Activated CD8-positive, alpha-beta memory T cell treated with anti-CD3 and anti-CD28 coated beads for 4 hours (primary cell): Measurements from ENCODE around the gene ATG16L2.
A peak's percentile ranks its signal among the peaks of the same experiment; 100 is the strongest.
"Not testable (repeated sequence)": the region's sequence is repeated elsewhere in the genome, so short reads cannot be mapped to it uniquely, and the experiment has no call there.

ENCODE experiments used
- DNase-seq, 2 donors: peaks; one replicate each; pipeline ENCODE4 v3.0.0-alpha.2; 2020; ENCODE audit warnings: low read depth in 2 of 2

Gene ATG16L2

DNA sequence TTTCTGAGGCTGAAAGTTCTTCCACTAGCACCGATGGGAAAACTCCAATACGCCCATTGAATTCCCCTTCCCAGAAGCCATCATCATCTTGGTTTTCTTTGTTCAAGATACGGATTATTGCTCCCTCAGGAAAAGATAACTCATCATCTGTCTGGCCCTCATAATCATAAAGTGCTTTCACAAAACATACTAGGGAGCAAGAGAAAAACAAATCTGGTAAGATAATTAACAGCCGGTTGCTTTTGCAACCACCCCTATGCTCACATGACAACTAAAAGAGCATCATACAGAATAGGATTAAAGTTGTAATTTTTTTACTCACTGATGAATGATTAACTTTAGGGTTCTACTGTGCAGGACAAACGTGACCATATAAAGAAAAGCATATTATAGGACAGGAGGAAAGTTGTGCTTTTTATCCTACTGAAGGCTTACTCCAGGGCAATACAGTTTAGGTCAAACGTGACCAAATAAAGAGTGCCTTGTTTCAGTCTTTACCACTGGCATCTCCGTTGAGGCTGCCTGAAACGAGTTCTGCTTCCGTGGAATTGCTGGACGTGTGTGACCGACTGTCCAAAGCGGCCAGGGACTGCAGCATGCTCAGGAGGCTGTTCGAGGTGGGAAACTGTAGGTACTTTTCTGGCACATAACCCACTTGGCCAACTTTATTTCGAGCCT is 28.6 kb downstream of the ATG16L2 start:
- DNase-seq, result no peak

DNA sequence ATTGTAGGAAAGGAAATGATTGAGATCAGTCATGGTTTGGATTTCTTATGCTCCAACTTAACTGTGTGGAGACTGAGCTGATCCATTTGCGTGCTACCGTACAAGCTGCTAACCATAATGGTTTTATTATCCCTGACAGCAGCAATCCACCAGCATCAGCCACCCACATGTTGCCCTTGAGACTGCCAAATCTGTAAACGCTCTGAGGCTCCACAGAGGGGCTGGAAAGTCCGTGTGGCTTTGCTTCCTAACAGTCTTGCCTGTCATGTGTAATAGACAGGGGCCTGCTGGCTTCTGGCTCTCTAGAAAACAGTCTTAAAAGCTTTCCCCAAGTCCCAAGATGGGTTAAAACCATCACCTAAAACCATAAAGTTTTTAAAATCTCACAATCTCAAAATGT is 30.1 kb downstream of the ATG16L2 start:
- DNase-seq, result no peak

DNA sequence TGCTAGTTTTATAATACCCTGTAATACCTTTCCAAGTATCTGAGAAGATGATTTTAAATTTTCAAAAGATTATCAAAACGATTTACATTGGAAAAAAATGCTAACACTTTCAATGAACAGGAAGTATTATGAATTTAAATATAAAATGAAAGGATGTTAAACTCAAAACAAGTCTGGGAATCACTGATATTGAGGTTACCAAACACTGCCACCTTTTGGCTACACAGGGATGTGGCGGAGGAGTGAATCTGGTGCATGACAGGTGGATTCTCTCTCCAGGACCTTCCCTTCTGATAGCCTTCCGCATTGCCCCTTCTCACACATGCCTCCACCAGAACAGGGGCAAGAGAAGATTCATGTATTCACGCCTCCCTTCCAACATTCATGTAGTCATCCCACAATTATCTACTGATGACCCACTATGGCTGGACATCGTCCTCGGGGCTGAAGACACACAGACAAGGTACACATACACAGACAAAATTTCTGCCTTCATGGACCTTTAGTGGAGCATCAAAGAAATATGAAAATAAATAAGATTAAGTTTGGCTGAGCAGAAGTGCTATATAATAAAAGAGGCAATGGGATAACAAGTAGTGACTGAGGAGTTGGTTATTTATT is 34.7 kb downstream of the ATG16L2 start:
- peak in 1 of 2 donors; percentile 25 for DNase-seq

DNA sequence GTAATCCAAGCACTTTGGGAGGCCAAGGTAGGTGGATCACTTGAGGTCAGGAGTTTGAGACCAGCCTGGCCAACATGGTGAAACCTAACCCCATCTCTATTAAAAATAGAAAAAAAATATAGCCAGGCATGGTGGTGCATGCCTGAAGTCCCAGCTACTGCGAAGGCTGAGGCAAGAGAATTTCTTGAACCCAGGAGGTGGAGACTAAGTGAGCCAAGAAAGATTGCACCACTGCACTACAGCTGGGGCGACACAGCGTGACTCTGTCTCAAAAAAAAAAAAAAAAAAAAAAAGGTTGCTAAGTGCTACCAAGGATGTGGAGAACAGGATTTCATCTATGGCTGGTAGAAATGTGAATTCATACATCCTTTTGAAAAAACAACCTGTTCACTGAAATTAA is 36.6 kb downstream of the ATG16L2 start:
- no peak for DNase-seq

DNA sequence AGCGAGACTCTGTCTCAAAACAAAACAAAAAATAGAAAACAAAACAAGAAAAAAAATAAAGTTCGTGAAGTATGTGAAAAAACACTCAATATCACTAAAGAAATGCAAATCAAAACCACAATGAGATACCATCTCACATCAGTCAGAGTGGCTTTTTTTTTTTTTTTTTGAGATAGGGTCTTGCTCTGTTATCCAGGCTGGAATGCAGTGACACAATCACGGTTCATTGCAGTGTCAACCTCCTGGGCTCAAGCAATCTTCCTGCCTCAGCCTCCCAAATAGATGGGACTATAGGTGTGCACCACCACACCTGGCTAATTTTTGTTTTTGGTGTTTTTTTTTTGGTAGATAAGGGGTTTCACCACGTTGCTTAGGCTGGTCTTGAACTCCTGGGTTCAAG is 37.5 kb downstream of the ATG16L2 start:
- DNase-seq, result no peak

DNA sequence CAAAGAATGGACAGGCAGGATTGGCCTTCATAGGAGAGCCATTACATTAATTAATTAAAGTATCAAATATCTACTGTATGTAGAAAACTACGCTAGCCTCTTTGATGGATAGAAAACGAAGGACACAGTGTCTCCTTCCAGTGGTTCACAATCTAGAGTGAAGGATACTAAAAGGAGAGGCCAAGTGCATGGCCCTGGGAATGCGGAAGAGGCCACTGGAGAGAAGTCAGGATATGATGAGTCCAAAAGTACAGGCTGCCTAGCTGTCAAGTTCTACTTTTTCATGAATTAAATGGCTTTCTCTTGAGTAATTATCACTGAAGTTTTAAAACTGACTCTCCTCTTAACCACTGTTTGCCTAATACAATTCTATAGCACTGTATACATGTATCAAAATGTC is 41.9 kb downstream of the ATG16L2 start:
- no peak for DNase-seq

DNA sequence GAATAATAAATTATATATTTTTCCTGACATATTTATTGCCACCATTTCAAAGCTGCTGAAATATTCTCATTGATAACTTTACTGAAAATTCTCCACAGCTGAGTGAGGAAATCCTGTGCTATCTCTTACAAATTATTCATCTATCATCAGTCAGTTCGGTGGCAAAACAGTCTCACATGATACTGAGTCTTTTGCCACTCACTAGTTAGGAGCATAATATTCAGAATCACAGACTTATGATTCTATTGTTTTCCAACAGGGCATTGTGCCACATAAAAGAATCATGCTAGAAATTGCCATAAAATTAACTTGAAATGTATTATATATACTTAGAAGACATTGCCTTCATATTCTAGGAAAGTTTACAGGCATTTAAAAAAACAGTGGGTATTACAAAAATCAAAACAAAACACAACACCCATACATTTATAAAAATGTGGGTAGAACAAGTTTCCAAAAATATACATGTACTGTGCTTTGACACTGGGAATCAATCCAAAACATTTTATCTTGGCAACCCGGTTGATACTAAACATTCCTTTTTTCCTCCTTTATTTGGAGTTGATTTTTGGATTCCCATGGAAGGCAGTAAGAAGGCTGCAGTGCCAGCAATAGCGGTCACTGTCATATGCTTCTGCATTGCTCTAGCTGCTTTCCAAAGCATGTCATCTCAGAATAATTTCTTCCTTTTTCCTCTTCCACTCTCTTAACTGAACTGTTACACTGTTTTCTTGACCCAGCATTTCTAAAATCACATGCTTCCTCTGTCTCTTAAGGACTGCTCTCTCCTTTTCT is 42.5 kb downstream of the ATG16L2 start:
- no peak for DNase-seq

DNA sequence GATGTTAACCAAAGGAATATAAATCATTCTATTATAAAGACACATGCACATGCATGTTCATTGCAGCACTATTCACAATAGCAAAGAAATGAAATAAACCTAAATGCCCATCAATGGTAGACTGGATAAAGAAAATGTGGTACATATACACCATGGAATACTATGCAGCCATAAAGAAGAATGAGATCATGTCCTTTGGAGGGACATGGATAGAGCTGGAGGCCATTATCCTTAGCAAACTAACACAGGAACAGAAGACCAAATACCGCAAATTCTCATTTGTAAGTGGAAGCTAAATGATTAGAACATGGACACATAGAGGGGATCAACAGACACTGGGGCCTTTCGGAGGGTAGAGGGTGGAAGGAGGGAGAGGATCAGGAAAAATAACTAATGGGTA is 44.1 kb downstream of the ATG16L2 start:
- DNase-seq, result not testable (repeated sequence)

DNA sequence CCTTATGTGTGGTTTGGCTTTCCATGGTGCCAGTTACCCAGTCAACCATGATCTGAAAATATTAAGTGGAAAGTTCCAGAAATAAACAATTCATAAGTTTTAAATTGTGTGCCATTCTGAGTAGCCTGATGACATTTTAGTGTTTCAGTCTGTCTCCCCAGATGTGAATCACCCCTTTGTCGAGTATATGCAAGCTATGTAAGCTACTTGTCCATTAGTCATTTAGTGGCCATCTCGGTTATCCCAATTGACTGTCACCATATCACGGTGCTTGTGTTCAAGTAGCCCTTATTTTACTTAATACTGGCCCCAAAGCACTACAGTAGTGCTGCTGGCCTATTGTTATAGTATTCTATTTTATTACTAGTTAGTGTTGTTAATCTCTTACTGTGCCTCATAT is 44.9 kb downstream of the ATG16L2 start:
- no peak for DNase-seq

DNA sequence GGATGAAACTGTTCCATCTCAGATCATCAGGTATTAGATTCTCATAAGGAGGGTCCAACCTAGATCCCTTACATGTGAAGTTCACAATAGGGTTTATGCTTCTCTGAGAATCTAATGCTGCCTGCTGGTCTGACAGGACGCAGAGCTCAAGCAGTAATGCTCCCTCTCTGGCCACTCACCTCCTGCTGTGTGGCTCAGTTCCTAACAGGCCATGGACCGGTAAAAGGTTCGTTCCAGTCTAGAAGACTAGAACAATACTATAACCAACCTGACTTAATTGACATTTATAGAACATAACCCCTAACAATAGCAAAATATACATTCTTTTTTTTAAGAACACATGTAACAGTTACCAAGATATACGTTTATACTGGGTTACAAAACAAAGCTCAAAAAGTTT is 45.8 kb downstream of the ATG16L2 start:
- DNase-seq, result no peak

DNA sequence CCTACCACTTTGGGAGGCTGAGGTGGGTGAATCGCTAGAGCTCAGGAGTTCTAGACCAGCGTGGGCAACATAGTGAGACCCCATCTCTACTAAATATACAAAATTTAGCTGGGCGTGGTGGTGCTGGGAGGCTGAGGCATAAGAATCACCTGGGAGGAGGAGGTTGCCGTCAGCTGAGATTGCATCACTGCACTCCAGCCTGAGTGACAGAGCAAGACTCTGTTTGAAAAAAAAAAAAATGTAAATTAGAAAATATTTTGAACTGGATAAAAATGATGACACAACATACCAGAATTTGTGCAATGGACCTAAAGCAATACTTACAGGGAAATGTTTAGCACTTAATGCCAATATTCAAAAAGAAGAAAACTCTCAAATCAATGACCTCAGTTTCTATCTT is 46.4 kb downstream of the ATG16L2 start:
- DNase-seq, result no peak

DNA sequence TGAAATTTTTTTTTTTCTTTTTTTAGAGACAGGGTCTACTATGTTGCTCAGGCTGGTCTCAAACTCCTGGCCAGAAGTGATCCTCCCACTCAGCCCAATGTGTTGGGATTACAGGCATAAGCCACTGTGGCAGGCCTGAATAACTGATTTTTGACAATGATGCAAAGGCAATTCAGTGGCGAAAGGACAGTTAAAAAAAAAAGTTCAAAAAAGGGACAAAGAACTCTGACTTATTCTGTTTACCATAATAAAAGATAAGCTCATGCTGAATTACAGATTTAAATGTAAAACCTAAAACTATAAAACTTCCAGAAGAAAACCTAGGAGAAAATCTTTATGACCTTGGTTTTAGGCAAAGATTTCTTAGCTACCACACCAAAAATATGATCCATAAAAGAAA is 48.9 kb downstream of the ATG16L2 start:
- no peak for DNase-seq

DNA sequence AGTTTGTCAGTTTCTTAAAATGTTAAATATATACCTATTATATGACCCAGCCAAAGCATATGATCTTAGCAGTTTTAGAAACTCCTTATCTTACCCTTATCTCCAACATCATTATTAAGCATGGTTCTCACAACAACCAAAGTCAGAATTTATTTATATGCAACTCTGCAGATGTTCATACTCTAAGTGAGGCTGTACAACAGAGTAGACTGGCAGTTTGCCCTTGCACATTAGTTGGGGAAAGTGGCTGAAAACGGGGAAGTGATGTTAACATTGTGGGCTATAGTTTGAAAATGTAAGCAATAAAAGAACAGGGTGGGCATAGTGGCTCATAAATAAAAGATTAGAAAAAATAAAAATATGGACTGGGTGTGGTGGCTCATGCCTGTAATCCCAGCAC is 49.7 kb downstream of the ATG16L2 start:
- no peak for DNase-seq

DNA sequence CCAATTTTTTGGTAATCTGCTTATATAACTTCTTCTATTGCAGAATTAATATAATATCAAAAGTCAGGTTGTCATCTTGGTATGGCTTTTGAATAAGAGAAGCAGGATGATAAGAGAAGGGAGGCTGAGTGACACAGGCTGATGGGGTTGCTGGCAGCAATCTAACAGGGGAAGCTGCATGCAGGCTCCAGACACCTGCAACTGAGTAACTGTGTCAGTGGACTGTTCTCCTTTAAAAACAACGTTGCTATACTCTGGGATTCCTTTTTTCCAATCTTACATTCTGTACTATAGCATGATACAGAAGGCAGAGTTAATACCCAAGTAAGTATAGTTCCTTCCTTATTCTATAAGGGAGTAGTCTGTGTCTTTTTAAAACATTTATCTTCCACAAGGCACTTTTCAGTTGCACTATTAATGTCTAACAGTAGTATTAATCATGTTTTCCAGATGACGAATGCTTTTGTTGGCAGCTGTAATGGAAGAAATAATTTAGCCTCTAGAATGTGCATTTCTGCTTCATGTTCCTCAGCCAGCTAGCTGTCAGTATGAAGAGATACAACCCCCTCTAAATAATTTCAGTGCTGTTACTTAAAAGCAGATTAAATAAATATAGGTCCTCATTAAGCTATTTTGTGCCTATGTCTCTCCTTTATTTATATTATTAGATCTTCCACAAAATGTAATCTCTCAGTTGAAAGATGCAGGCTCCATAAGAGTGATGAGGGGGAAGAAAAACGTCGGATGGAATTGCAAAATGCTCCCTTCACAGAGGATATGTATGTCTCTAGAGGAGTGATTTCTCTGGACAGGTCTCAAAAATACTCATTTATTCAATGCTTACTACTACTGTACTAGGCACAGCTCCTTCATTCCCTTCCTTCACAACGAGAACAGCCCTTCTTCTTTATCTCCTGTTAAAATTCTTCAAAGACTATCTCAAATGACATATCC is 50.8 kb downstream of the ATG16L2 start:
- DNase-seq, result no peak

DNA sequence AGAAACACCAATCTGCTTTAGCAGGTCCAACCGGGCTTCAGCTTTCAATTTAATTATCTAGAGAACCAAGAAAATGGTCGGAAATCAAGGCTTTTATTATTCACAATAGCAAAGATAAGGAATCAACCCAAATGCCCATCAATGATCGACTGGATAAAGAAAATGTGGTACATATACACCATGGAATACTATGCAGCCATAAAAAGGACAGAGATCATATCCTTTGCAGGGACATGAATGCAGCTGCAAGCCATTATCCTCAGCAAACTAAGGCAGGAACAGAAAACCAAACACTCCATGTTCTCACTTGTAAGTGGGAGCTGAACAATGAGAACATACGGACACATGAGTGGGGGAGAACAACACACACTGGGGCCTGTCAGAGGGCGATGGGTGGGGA is 53.8 kb downstream of the ATG16L2 start:
- no peak for DNase-seq

DNA sequence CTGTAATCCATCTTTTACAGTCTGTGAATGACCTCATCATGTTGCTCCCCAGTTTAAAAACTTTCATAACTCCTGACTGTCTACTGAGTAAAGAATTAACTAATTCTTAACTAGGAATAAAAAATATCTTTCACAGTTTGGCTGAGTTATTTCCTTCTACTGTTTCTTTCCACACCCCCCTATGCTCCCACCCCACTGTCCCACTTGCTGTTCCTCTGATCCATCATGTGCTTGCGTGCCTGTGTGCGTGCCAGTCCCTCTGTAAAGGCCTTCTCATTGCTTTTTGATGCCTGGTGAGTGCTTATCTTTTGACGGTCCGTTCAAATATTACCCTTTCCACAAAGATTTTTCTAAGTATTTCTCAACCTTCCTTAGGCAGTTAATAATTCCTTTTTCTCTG is 55.6 kb downstream of the ATG16L2 start:
- no peak for DNase-seq

DNA sequence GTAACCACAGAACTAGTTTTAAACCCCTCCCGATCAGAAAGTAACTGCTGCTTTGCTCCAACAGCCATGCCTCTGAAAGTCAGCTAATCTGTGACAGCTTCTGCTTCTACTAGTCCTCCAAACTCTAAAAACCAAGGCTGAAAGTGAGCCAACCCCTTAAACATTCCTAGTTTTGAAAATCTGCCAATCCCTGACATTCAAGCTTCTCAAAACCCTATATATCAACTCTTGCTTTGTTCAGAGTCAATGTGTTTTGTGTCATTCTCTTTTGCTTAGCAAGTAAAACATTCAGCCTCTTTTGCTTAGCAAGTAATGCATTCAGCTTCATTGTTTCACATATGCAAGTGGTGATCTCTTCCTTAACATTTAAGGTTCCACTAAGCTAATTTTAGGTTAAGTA is 56.9 kb downstream of the ATG16L2 start:
- DNase-seq, result no peak

DNA sequence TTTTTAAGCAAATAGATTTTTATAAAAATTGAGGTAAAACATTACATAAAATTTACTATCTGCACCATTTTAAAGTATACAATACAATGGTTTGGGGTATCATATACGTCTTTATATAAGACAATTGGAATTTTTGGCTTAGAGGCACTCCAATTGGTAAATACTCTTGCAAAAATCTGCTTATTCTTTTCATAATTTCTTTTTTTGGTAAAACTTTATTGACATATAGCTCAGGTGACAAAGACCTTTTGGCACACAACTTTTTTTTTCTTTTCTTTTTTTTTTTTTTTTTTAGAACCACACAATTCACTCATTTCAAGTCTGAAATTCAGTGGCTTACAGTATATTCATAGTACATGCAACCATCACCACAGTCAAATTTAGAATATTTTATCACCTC is 57.8 kb downstream of the ATG16L2 start:
- no peak for DNase-seq

DNA sequence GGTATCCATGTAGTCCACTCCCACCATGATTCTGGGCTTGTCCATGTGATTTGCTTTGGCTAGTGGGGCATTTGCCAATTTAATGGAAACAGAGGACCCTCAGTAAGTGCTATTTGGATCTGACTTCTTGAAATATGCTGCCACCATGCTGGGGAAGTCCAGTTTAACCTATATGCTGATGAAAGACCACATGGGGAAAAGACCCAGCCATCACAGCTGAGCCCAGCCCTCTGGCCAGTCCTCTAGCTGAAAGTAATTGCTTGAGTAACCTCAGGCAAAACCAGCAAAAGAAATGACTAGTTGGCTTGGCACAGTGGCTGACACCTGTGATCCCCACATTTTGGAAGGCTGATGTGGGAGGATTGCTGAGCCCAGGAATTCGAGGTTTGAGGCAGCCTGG is 61.5 kb downstream of the ATG16L2 start:
- no peak for DNase-seq

DNA sequence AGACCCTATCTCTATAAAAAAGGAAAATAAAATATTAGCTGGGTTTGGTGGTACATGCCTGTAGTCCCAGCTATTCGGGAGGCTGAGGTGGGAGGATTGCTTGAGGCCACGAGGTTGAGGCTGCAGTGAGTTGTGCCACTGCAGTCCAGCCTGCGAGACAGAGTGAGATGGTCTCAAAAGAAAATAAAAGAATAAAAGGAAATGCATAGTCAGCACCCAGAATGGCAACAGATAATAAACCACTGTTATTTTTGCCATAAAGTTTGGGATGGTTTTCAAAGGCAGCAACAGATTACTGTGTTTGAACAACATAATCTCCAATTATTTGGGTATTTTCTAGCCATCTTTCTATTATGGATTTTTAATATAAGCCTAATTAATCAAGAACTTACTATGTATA is 61.9 kb downstream of the ATG16L2 start:
- DNase-seq, result no peak
